GM19463 (cell line): ENCODE measurements around the gene CASS4.

ENCODE experiments used
- ATAC-seq: cut with Tn5 transposase; IDR thresholded peaks from one replicate; pipeline ENCODE4 v1.9.1; 2021; ENCODE audit warnings: mild to moderate bottlenecking, moderate library complexity; ENCODE audit not compliant: unreplicated experiment

CASS4 gene

DNA sequence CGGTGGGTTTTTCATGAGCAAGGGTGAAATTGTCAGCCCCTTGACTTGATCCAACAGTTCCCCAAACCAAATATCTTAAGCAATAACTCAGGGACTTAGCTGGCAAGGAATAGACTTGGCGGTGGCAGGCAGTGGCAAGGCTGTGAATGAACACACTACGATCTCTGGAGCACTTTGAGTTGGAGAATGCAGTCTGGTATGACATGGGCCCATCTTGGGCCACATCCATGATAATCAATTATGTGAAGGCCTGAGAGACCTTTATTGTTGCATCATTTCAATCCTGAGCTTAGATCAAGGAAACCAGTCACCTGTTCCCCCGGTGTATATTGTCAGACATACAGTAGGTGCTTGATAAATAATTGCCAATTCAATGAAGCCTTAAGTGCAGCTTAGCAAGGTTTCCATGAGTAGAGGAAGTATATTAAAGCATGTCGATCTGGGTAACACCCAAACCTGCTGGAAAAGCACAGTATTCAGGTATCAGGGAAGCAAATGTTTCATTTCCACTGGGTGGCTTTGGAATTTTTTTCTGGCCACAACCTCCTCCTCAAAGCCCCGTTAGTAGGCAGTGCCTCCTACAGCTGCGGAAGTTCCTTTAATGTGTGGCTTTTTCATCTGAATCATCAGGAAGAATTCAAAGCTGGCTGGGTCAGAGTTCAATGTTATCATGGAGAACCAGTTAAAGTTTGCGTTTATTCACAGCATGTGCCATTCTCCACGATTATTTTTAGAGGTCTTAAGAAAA, 10.2 kb downstream of the CASS4 start:
- no peak for ATAC-seq

DNA sequence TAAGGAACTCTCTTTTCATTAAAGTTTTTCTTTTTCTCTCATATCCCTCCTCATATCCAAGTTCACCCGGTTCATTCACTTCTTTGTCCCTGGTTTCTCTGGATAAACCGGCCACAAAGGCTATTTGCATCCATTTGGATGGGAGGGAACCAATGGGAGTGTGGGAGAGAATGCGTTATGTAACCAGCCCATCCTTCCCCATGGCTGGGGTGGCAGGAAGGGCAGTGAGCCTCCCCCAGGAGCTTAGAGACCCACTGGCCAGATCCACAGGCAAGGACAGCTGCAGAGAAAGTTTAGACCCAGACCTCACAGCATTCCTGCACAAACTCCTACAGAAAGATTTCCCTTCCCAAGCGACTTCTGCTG, 10.7 kb downstream of the CASS4 start:
- ATAC-seq = no peak

DNA sequence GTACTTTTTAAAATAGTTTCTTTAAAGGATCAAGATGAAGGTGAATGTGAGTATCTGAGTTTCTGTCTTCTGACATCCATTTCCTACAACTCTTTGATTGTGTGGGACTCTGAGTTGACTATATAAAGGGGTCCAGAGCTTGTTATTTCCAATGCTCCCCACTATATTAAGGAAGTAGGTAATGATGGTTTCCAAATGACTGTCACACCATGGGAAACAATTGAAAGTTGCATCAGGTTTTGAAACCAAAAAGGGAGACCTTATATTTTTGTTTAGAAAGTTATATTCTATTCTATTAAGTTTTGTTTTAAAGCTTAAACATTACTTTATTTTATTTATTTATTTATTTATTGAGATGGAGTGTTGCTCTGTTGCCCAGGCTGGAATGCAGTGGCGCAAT, 11.2 kb downstream of the CASS4 start:
- ATAC-seq = no peak

DNA sequence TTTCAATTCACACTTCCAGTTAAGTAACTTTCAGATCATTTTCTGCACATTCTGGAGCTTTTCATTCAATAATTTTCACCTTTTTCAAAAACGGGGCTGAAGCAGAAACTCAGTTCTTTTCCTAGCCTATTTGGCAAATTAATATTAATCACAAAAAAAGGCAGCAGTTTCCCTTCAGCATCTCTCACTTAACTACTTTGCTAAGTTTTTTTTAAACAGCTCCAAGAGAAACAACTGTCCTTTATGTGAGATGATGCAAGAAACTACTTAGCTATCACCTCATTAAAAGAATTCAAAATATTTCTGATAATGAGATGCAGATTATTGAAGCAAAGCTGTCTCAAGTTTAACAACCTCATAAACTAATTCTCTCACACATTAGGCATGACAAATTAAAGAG, 11.8 kb downstream of the CASS4 start:
- no peak for ATAC-seq

DNA sequence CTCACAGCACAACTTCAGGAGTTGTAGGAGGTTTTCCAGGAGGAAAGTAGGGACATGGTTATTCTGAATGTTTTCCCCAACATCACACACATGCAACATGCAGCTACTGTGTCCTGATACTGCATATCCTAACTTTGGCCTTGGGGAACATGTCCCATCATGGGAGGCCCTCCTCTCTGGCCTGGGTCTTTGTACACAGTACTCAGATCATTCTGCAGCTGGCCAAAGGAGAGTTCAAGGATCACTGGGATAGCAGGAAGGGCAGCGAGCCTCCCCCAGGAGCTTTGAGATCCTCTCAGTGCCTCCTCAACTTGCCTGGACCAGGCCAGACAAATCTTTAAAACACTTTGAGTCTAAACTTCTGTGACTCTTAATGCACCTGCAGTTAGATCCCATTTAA, 12.9 kb downstream of the CASS4 start:
- no peak for ATAC-seq

DNA sequence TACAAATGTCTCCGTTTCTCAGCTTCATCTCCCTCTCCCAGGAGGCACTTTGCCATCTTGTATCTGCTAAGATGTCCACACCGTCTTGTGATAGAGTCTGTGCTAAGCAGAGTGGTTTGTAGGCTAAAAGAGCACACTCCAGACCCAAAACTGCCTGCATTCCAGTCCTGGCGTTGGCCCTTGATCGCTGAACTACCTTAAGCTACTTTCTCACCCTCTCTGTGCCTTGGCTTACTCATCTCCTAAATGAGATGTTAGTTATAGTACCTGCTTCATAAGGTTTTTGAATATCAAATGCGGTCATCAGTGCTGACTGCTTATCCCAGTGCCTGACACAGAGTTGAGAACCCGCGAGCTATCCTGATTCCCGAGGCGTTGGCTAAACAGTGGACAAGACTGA, 14.0 kb downstream of the CASS4 start:
- no peak for ATAC-seq

DNA sequence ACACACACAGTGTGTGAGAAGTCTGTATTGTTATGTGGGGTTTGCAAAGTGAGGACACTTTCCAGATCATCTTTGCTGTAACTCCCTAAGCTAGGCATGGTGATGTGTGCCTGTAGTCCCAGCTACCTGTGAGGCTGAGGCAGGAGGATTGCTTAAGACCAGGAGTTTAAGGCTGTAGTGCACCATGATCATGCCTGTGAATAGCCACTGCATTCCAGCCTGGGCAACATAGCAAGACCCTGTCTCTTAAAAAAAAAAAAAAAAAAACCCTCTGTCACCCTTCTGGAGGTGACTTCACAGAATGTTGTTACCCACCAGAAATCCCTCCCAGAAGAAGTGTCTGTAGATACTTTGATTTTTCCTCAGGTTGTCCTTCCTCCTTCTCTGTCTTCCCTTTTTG, 14.9 kb downstream of the CASS4 start:
- ATAC-seq = no peak

DNA sequence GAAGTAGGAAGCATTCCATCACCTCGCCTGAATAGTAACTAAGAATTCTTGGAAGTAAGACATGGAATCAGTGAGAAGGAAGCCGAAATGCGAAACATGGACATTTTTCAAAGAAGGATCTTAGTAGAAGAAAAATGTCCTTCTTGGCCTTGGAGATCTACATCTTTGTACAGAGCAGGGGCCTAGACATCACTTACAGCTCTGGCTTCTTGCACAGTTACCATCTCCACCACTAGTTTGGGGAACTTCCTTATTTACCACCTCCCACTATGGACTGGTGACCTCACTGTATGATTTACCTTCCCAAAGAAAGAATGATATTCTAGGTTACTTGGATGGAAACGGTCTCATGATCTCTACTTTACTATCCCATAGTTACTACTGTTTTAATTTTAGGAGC, 15.7 kb downstream of the CASS4 start:
- no peak for ATAC-seq

DNA sequence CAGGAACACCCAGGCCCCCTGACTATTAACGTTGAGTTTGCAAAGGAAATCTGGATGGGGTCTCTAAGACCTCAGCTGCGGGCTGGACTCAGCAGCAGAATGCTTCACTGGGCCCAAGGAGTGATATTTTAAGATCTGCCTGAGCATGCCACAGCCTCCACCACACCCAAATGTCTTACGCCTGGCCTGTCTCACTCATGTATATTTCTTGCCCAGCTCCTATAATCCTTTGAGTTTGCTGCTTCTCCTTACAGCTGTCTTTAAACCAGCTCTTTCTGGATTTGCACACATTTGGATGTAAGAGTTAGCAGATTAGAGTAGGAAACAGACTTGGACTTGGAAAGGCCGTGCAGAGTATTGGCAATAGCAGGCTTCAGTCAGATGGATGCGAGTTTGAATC, 16.4 kb downstream of the CASS4 start:
- no peak for ATAC-seq

DNA sequence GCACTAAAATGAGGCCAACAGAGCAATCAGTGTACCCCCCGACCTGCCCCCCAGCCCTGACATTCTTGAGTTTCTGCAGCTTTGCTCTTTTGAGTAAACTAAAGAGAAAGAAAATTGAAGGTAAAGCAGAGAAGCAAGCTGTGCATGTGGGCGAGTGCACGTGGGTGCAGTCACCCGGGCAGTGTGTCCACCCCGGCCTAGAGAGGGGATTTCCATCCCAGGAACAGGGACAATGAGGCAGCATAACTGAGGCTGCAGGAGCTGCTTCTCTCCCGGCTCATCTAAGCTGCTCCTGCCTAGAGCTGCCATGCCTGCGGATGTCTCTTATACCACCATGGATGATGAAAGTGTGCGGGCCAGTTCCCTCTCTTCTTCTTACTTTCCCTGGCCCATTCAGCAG, 16.8 kb downstream of the CASS4 start:
- ATAC-seq = no peak

DNA sequence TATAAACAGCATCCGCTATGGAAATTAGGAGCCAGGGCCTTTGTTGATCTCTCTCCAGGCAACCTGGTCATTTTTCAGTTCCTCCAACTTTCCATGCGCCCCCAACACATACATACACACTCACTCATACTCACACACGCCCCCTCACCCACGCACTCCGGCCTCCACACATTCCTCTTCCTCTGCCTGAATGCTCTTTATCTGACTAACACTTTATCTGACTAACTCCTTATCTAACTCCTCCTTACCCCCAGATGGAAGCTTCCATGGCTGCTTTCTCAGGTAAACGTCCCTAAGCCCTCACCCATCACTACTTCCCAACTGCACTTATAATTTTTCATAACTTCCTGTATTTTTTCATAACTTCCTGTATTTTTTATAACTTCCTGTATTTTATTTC, 17.4 kb downstream of the CASS4 start:
- ATAC-seq = no peak

DNA sequence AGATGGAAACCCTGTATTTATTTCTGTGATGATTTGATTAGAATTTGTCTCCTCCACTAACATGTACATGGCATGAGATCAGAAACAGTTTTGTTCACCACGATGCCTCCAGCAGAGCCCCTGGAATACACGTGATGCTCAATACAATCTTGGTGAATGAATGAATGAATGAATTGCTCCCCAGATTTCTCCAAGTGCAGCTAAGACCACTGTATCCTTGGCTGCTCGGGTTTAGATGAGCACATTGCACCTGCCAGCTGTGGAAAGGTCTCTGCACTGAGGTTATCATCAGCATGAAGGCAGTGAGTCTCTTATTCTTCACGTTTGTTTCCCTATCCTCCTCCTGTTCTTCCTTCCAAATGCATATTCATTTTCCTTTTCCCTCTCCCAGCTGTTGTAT, 17.9 kb downstream of the CASS4 start:
- no peak for ATAC-seq

DNA sequence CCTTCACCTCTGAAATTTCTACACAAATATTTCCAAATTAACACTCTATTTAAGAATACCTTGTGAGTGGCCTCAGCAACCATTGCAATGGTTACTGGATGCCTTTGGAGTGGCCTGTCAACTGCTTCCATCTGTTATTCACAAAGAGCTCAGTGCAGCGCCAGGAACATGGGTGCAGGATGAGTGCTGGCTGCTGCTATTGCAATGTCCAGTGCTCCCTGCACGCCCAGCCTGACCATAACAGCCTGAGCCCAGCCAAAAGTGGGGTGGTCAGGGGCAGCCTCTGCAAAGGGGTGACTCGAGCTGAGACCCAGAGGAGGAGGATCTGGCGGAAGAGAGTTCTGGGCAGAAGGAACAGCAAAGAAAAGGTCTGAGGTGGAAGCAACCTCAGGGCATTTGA, 18.4 kb downstream of the CASS4 start:
- ATAC-seq = no peak

DNA sequence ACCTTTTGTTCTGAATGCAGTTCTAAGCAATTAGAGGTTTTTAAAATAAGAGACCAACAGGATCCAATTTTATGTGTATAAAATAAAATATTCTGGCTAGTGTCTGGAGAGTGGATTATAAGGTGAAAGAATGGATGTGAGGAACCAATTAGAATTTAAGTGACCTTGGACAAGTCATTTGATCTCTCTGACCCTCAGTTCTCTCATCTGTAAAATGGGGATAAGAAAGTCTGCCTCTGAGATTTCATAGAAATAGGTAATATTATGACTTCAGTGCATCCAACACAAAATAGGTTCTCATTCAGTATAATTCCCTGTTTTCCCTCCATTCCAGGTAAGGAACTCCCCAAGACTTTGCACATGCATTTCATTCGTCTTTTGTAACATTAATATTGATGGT, 18.9 kb downstream of the CASS4 start:
- no peak for ATAC-seq

DNA sequence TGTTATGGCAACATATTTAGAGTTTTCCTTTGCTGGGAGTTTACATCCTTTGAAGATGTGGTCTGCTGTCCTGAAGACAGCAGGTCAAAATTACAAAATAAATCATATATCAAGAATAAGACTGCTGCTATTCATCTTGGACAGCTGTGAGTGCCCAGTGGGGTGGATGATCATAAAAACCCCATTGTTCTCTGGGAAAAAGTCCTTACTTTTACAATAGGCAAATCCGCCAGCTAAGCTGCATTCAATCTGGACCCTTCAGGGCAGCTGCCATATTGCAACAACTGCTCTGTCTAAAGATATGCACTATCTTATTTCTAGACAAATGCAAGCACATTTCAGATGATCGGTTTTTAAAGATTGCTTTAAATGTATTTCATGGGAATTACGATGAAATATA, 19.4 kb downstream of the CASS4 start:
- no peak for ATAC-seq

DNA sequence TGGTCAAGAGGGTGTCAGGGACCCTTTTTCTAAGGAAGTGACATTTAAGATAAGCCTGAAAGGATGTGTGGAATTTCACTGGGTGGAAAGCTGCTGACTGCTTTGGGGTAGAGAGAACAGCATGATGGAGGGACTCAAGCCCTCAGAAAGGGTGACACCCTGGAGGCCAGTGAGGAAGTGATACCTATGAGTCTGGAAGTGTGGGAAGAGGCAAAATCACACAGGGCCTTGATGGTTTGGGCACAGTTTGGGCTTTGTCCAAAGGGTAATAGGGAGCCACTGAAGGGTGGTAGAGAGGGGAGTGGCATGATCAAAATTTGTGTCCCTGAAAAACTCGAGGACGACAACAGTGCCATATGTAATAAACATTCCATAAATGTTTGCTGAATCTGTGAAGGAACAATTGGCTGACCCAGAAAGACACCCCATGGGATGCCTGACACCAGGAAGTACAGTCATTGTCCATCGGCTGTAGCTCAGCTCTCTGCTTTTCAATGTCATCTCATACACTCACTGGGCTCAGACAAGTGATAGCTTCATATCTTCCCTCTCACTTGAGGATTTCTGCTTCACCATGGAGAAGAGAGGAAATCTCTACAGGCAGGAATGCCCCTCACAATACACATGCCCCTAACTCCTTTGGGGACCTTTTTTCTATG, 21.3 kb downstream of the CASS4 start:
- no peak for ATAC-seq

DNA sequence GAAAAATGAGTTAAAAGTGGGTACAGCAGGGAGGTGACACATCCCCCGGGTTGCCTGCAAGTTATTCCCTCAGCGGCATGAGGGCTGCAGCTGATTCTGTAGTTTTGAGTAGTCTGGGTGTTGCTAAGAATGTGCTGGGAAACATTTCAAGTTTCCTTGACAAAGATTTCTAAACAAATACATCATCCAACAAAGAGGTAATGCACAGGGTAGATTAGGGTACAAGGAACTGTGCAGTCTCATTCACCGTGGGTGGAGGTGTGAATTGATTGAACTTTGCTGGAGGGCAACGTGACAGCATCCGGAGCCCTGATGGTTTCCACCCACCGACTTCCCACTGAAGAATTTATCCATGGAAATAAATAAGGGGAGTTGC, 21.8 kb downstream of the CASS4 start:
- ATAC-seq = no peak

DNA sequence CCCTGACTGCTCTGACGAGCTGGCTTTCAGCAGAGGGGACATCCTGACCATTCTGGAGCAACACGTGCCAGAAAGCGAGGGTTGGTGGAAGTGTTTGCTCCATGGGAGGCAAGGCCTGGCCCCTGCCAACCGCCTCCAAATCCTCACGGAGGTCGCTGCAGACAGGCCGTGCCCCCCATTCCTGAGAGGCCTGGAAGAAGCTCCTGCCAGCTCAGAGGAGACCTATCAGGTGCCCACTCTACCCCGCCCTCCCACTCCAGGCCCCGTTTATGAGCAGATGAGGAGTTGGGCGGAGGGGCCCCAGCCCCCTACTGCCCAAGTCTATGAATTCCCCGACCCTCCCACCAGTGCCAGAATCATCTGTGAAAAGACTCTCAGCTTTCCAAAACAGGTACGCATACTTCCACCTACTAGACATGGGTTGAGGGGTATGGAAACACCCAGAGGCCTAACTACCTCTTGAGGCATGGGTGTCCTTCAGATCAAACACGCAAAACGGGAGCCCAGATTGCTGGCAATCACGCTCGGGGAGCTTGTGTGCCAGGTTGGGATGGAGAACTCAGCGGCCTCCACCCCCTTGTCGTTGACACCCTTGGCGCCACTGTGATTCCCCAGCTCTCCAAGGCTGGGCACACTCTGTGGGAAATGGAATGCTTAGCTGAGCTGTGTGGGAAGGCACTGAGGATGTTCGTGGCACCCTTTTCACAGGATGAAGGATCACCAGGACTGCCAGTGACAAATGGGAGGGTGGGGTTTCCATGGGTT, 25.3 kb downstream of the CASS4 start:
- ATAC-seq = no peak

DNA sequence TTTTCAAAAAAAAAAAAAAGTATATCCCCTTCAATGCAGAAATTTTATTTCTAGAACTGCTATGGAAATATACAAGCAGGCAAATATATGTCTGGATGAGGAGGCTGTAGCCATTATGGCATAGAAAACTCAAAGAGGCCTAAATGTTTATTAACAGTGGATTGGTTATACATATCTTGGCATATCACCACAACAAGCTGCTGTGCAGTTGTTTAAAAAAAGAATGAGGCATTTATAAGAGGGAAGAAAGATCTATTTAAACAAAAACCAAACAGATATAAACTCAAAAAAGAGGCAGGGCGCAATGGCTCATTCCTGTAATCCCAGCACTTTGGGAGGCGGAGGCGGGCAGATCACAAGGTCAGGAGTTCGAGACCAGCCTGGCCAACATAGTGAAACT, 26.2 kb downstream of the CASS4 start:
- no peak for ATAC-seq

DNA sequence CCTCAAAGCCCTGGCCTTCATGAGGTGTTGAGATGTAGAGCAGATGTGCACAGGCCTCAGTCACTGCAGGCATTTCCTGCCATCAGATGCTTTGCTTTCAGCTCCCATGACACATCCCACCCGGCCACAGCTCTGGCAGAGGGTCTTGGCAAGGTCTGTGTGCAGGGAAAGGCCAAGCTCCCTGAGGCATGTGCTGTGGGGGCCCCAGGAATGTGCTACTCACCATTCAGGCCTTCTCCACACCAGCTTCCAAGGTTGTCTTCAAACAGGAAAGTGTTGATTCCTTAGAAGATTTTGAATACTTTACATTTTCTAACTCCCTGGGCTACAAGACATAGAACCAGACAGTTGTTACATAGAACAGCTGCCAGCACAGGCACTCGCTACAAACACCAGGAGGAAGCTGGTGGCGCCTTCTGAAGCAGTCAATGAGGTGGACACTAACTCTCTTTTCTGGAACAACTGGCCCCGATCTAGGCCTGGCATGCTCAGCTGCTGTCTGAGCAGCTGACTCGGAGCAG, 27.8 kb downstream of the CASS4 start:
- ATAC-seq = no peak

DNA sequence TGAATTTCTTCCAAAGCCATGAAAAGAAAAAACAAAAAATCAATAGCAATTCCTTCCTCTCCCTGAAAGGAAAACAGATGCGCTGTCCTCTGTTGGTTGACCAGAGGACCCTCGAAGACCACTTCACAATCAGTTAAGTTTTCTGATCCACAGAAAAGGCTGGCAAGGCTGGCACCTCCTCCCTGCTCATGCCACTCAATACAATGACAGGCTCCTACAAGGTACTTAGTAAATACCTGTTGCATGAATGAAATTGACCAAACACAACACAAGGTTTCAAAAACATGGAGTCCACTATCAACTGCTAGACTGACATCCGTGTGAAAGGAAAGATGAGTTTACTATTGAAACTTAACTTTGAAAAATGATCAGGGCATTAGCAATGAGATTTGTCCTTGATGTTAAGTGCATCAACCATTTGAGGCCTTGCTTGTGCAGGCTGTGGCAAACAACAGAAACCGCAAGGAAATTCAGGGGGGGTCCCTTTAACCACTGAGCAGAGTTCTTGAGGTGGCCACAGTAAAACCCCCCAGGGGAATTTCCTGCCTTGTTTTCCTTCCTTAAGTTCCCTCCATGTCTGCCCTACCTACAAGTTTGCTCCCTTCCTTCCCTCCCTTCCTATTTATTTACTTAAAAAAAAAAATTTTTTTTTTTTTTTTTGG, 28.4 kb downstream of the CASS4 start:
- ATAC-seq = peak; percentile 83
